CD14-positive monocyte (primary cell): ENCODE results near the gene GLG1. TPM values are rescaled to one million over a fixed set of nuclear protein-coding genes. Genes with fewer than 3 reads are reported as not detected.
"Not testable (repeated sequence)": the region's sequence is repeated elsewhere in the genome, so short reads cannot be mapped to it uniquely, and the experiment has no call there.

ENCODE experiments used
- DNase-seq, 3 donors: peaks; one replicate each; pipeline ENCODE4 v3.0.0-alpha.2; 2011 to 2022
- H2AFZ ChIP-seq: 2 replicates; pipeline ENCODE4 v1.6.0; 2012; ENCODE audit warnings: mild to moderate bottlenecking, low read depth, low read length, inconsistent platforms; ENCODE audit not compliant: insufficient read depth, poor library complexity, severe bottlenecking
- H3K27ac ChIP-seq, 2 donors: 1 replicate in 1 of 2; 2 replicates in 1 of 2; pipeline ENCODE4 v1.5.1; 2012 to 2013; ENCODE audit warnings: low read length in 2 of 2, control low read depth in 1 of 2, inconsistent platforms in 1 of 2, low read depth in 1 of 2, mild to moderate bottlenecking in 1 of 2
- H3K27me3 ChIP-seq, 2 donors: one replicate each; pipeline versions ENCODE4 v1.6.0 to v1.6.1; 2011 to 2013; ENCODE audit warnings: low read length in 2 of 2; ENCODE audit not compliant: control insufficient read depth in 2 of 2, insufficient read depth in 2 of 2
- H3K36me3 ChIP-seq, 2 donors: replicated peaks in 1 of 2; 1 replicate in 1 of 2; 2 replicates in 1 of 2; pipeline versions ENCODE4 v1.5.1 to v1.6.1; 2012 to 2013; ENCODE audit warnings: low read length in 2 of 2, control low read depth in 1 of 2, inconsistent platforms in 1 of 2, mild to moderate bottlenecking in 1 of 2; ENCODE audit not compliant: insufficient read depth in 2 of 2, control insufficient read depth in 1 of 2
- H3K4me1 ChIP-seq, 2 donors: 1 replicate in 1 of 2; 2 replicates in 1 of 2; pipeline versions ENCODE4 v1.5.1 to v1.6.1; 2012 to 2013; ENCODE audit warnings: low read length in 2 of 2, control low read depth in 1 of 2, inconsistent platforms in 1 of 2, mild to moderate bottlenecking in 1 of 2, moderate library complexity in 1 of 2; ENCODE audit not compliant: insufficient read depth in 2 of 2, control insufficient read depth in 1 of 2
- H3K4me2 ChIP-seq: replicated peaks from 2 replicates; pipeline ENCODE3; 2012; ENCODE audit warnings: low read length, moderate library complexity, mild to moderate bottlenecking; ENCODE audit not compliant: poor library complexity, severe bottlenecking; ENCODE audit errors: extremely low read depth
- H3K4me3 ChIP-seq, 3 experiments: fragments of 200-600 bp in 1 of 3; sonication (generic) in 1 of 3; replicated peaks in 1 of 3; 1 replicate in 2 of 3; 2 replicates in 1 of 3; pipeline ENCODE4 v1.5.1; 2011 to 2013; ENCODE audit warnings: low read length in 3 of 3, mild to moderate bottlenecking in 3 of 3, control low read depth in 2 of 3, low read depth in 2 of 3, inconsistent platforms in 1 of 3, moderate library complexity in 1 of 3
- H3K79me2 ChIP-seq: 2 replicates; pipeline ENCODE4 v1.6.0; 2012; ENCODE audit warnings: mild to moderate bottlenecking, control low read depth, inconsistent platforms, low read length, moderate library complexity; ENCODE audit not compliant: insufficient read depth
- H3K9ac ChIP-seq: 2 replicates; pipeline ENCODE4 v1.6.0; 2017; ENCODE audit warnings: low read length, mild to moderate bottlenecking; ENCODE audit not compliant: insufficient read depth, poor library complexity, severe bottlenecking
- H3K9me3 ChIP-seq, 2 donors: replicated peaks in 1 of 2; 1 replicate in 1 of 2; 2 replicates in 1 of 2; pipeline versions ENCODE4 v1.5.1 to v1.6.1; 2012 to 2013; ENCODE audit warnings: low read length in 2 of 2, control low read depth in 1 of 2; ENCODE audit not compliant: control insufficient read depth in 1 of 2, insufficient read depth in 1 of 2
- H4K20me1 ChIP-seq: 2 replicates; pipeline ENCODE4 v1.6.0; 2012; ENCODE audit warnings: mild to moderate bottlenecking, low read length, control low read depth, moderate library complexity; ENCODE audit not compliant: insufficient read depth
- H3K27ac Mint-ChIP-seq, 7 donors: one replicate each; pipeline ENCODE4 v1.8.0; 2020; ENCODE audit warnings: mild to moderate bottlenecking in 7 of 7, mixed read lengths in 7 of 7, moderate library complexity in 6 of 7, inconsistent platforms in 2 of 7
- H3K27me3 Mint-ChIP-seq, 3 donors: one replicate each; pipeline ENCODE4 v1.8.0; 2021 to 2022; ENCODE audit warnings: low read depth in 3 of 3, mild to moderate bottlenecking in 3 of 3, mixed read lengths in 3 of 3, moderate library complexity in 3 of 3, inconsistent platforms in 1 of 3
- H3K36me3 Mint-ChIP-seq, 2 donors: one replicate each; pipeline ENCODE4 v1.8.0; 2020; ENCODE audit warnings: mixed read lengths in 2 of 2, inconsistent platforms in 1 of 2, mild to moderate bottlenecking in 1 of 2
- H3K4me1 Mint-ChIP-seq: one replicate; pipeline ENCODE4 v1.8.0; 2020; ENCODE audit warnings: mild to moderate bottlenecking, mixed read lengths
- H3K4me3 Mint-ChIP-seq, 2 donors: one replicate each; pipeline ENCODE4 v1.8.0; 2020; ENCODE audit warnings: mild to moderate bottlenecking in 2 of 2, mixed read lengths in 2 of 2, moderate library complexity in 1 of 2
- H3K9me3 Mint-ChIP-seq, 7 donors: one replicate each; pipeline ENCODE4 v1.8.0; 2020 to 2022; ENCODE audit warnings: mixed read lengths in 7 of 7, mild to moderate bottlenecking in 6 of 7, moderate library complexity in 6 of 7, inconsistent platforms in 2 of 7
- CTCF ChIP-seq: fragments of 200-600 bp; IDR thresholded peaks from one replicate; pipeline ENCODE4 v1.8.0; 2022; ENCODE audit warnings: antibody characterized with exemption, mild to moderate bottlenecking
- WGBS: methylation state at CpG from one replicate; pipeline ENCODE4 v1.1.5; 2013; ENCODE audit warnings: missing lambda C conversion rate; ENCODE audit not compliant: insufficient coverage; 5-methylcytosine and 5-hydroxymethylcytosine counted together
- intact Hi-C, 2 donors: fragments of 100-400 bp; cut with micrococcal nuclease; formaldehyde crosslinking; loops; one replicate each; pipeline versions ENCODE4 v1.15.0 to v1.15.1; 2023
- polyA plus RNA-seq, 3 donors: library from polyadenylated mRNA; depleted of rRNA in 1 of 3; unstranded in 2 of 3; stranded (reverse) in 1 of 3; fragments of 300-500 nt in 2 of 3; fragments of >200 nt in 1 of 3; fragmentation: Illumina TruSeq in 2 of 3; gene quantifications; 1 replicate in 2 of 3; 2 replicates in 1 of 3; pipeline ENCODE4 v1.2.3, GENCODE V29; 2012 to 2021

GLG1 gene
- polyA plus RNA-seq, 3 donors: 40.3 to 69.1 (median 51.1) TPM

GRCh38 chr16:74522160-74522559 is 84.8 kb downstream of the GLG1 start:
- peaks cover 58% of the 10 kb centered on the region for H4K20me1 ChIP-seq
- H3K27me3 ChIP-seq: no peaks in the 10 kb centered on the region
- H3K9ac ChIP-seq: no peak overlapping the region
- peaks cover 23 to 29% of the 10 kb centered on the region in 2 donors for H3K36me3 Mint-ChIP-seq
- H3K4me1 Mint-ChIP-seq: peaks cover 6% of the 10 kb centered on the region
- H3K9me3 ChIP-seq: peaks cover 0 to 3% of the 10 kb centered on the region in 2 donors
- no peak for TF ChIP-seq CTCF
- peaks cover 0 to 24% of the 10 kb centered on the region in 2 donors for H3K36me3 ChIP-seq
- intact Hi-C loops: no loop called here
- H3K27ac ChIP-seq: no peak overlapping the region
- H3K9me3 Mint-ChIP-seq: peaks cover 0 to 10% (median 0%) of the 10 kb centered on the region in 7 donors
- no peak overlapping the region for H3K27ac Mint-ChIP-seq
- no peaks in the 10 kb centered on the region for H3K27me3 Mint-ChIP-seq
- H2AFZ ChIP-seq: no peak overlapping the region
- no peak overlapping the region for H3K4me3 Mint-ChIP-seq
- peaks cover 8% of the 10 kb centered on the region for H3K79me2 ChIP-seq
- WGBS: 100% methylated on average over 2 of the region's 6 CpGs
- H3K4me2 ChIP-seq: no peak overlapping the region
- no peaks in the 10 kb centered on the region for H3K4me1 ChIP-seq
- no peak overlapping the region for H3K4me3 ChIP-seq
- no peak for DNase-seq

DNA sequence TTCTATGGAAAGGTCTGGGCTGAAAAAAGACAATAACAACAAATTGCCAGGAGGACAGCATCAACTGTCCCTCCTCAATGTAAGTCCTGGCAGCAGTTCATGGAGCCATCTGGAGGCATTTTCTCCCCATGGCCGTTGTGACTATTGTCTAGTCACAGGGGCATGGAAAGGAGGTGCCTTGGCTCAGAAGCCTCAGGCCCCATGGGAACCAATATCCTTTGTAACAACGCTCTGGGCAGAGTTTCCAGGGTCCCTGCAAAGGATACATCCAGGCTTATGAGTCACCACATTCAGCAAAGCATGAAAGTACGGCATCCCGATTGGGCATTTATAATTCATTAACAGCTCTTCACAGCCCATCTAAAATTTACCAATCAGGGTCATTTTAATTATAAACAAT is 85.2 kb downstream of the GLG1 start:
- Mint-ChIP-seq H3K27ac (no peak overlapping the region), H3K4me3 (no peak overlapping the region), H3K36me3 (peaks cover 23 to 27% of the 10 kb centered on the region in 2 donors), H3K4me1 (peaks cover 6% of the 10 kb centered on the region), H3K27me3 (no peaks in the 10 kb centered on the region), H3K9me3 (peaks cover 0 to 10% (median 0%) of the 10 kb centered on the region in 7 donors)
- Histone ChIP-seq H3K27me3 (no peaks in the 10 kb centered on the region), H4K20me1 (peaks cover 59% of the 10 kb centered on the region), H2AFZ (no peak overlapping the region), H3K4me3 (no peak overlapping the region), H3K27ac (no peak overlapping the region), H3K4me2 (no peak overlapping the region), H3K36me3 (peaks cover 0 to 24% of the 10 kb centered on the region in 2 donors), H3K79me2 (peaks cover 8% of the 10 kb centered on the region), H3K9me3 (peaks cover 0 to 3% of the 10 kb centered on the region in 2 donors), H3K4me1 (no peaks in the 10 kb centered on the region), H3K9ac (no peak overlapping the region)
- WGBS: 96% methylated on average over 4 of the region's 4 CpGs
- no peak for TF ChIP-seq CTCF
- intact Hi-C loops: no loop called here
- DNase-seq: no peak

DNA sequence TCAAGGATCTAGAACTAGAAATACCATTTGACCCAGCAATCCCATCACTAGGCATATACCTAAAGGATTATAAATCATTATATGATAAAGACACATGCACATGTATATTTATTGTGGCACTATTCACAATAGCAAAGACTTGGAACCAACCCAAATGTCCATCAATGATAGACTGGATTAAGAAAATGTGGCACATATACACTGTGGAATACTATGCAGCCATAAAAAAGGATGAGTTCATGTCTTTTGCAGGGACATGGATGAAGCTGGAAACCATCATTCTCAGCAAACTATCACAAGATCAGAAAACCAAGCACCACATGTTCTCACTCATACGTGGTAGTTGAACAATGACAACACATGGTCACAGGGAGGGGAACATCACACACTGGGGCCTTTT is 88.0 kb downstream of the GLG1 start:
- H3K27ac ChIP-seq, H3K9me3 Mint-ChIP-seq, H3K4me3 Mint-ChIP-seq, H3K4me1 Mint-ChIP-seq, H2AFZ ChIP-seq, intact Hi-C loops, H3K4me2 ChIP-seq, H3K27ac Mint-ChIP-seq, H3K79me2 ChIP-seq, H3K27me3 Mint-ChIP-seq, DNase-seq, H3K27me3 ChIP-seq, H3K9me3 ChIP-seq, H3K9ac ChIP-seq, H3K4me3 ChIP-seq, H3K4me1 ChIP-seq: not testable (repeated sequence)
- no CpG with 5 or more reads among the region's 1 CpG for WGBS
- Histone ChIP-seq H4K20me1 (peaks cover 65% of the 10 kb centered on the region), H3K36me3 (peaks cover 0 to 11% of the 10 kb centered on the region in 2 donors)
- peaks cover 11 to 16% of the 10 kb centered on the region in 2 donors for H3K36me3 Mint-ChIP-seq
